ENCODE results near the gene OCIAD2. TPM values are rescaled to one million over a fixed set of nuclear protein-coding genes. Genes with fewer than 3 reads are reported as not detected.

OCIAD2 gene
- total and polyA plus RNA-seq, 2 of the 8 experiments (the other 6 are each of a cell fraction or from before 2014, with no cell fraction given), result 105 to 122 TPM

DNA sequence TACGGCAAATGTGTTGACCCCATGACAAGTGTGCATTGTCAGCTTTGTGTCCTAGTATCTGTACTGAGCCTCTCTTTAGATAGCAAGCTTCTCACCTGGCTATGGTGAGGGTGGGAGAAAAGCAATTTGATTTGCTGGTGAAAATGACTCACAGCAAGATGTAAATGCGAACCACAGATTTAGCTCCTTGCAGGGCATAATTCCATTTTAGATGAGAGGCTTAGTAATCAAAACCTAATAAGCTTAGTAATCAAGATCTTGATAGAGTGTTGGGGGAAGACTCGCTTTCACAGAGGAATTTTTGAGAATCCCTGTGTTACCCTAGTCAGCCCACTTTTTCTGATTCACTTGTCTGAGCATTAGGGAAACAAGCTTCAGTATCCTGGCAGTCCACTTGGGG is 7.7 kb upstream of the OCIAD2 start:
- Histone ChIP-seq H3K9ac (replicated peaks in 1 of 4; ENCODE audit: extremely low read depth in 1 of 4, low read depth in 3 of 4, low read length in 3 of 4) (no peak overlapping the region), H3K14ac (ENCODE audit: insufficient read length) (no peak overlapping the region), H2BK15ac (ENCODE audit: low read length) (no peak overlapping the region), H3K56ac (replicated peaks; ENCODE audit: insufficient read length, low read depth, low read length) (no peak overlapping the region), H2BK20ac (ENCODE audit: low read length) (no peak overlapping the region), H4K5ac (ENCODE audit: insufficient read length, low read depth, low read length) (no peak overlapping the region), H3K9me3 (ENCODE audit: insufficient read depth in 2 of 2, low read depth in 1 of 2, low read length in 1 of 2) (no peaks in the 10 kb centered on the region), H3K23me2 (ENCODE audit: low read depth, low read length) (no peaks in the 10 kb centered on the region), H3K36me3 (ENCODE audit: control insufficient read depth in 2 of 4, insufficient read depth in 4 of 4, low read length in 3 of 4) (no peaks in the 10 kb centered on the region), H2AFZ (ENCODE audit: low read length) (no peak overlapping the region), H4K20me1 (replicated peaks in 1 of 2; ENCODE audit: control insufficient read depth in 1 of 2, insufficient read depth in 2 of 2, low read length in 2 of 2) (no peaks in the 10 kb centered on the region), H3K79me1 (ENCODE audit: low read depth, low read length) (no peaks in the 10 kb centered on the region), H2BK5ac (ENCODE audit: low read depth, low read length) (no peak overlapping the region), H4K8ac (ENCODE audit: extremely low read depth, insufficient read depth, low read length) (no peak overlapping the region), H3K27ac (ENCODE audit: low read depth, low read length) (no peak overlapping the region), H3K4me1 (replicated peaks in 1 of 4; ENCODE audit: control insufficient read depth in 3 of 4, insufficient read depth in 4 of 4, low read length in 3 of 4) (no peaks in the 10 kb centered on the region), H3K4me3 (ENCODE audit: extremely low read depth in 1 of 4, insufficient read depth in 2 of 4, low read depth in 3 of 4, low read length in 4 of 4) (no peak overlapping the region), H2BK120ac (replicated peaks; ENCODE audit: low read depth, low read length) (no peak overlapping the region), H2AK5ac (ENCODE audit: low read depth, low read length) (no peak overlapping the region), H3K27me3 (replicated peaks in 1 of 4; ENCODE audit: control insufficient read depth in 3 of 4, extremely low read depth in 1 of 4, insufficient read depth in 3 of 4, low read length in 3 of 4) (no peaks in the 10 kb centered on the region), H3K79me2 (ENCODE audit: control insufficient read depth in 1 of 2, insufficient read depth in 2 of 2, low read length in 2 of 2) (no peaks in the 10 kb centered on the region), H3K18ac (ENCODE audit: extremely low read depth, low read length) (no peak overlapping the region), H4K91ac (replicated peaks; ENCODE audit: insufficient read length, low read length) (no peak overlapping the region), H3K23ac (ENCODE audit: insufficient read length) (no peak overlapping the region), H2BK12ac (ENCODE audit: low read depth, low read length) (no peak overlapping the region), H3K4me2 (ENCODE audit: insufficient read depth in 1 of 2, low read depth in 2 of 2, low read length in 2 of 2) (no peak overlapping the region), H3K4ac (replicated peaks; ENCODE audit: insufficient read length, low read depth, low read length) (no peak overlapping the region)
- no peak for FAIRE-seq
- ChIA-PET CTCF (ENCODE audit: partially characterized antibody) (interaction anchor here (0.5 to 2.3 kb wide), 5 partner anchors 10 to 318 kb away, joined by 3 to 7 read pairs (median 4); no protein-coding TSS in a partner anchor), POLR2A (ENCODE audit: partially characterized antibody) (interaction anchor here (0.8 kb wide), 1 partner anchor 71 kb away, joined by 4 read pairs; no protein-coding TSS in a partner anchor)
- 94% methylated on average over 3 of the region's 3 CpGs; no CpG with 5 or more reads in 1 of the 2 experiments for WGBS, 2 experiments (ENCODE audit: extremely low coverage in 1 of 2, insufficient coverage in 1 of 2, insufficient read length in 1 of 2, insufficient replicate concordance in 2 of 2, low coverage in 1 of 2, low lambda C conversion rate in 2 of 2, missing lambda C conversion rate in 1 of 2)
- no peak for DNase-seq (ENCODE audit: low read depth in 1 of 2, low spot score in 2 of 2)
- TF ChIP-seq, protein P1, sequence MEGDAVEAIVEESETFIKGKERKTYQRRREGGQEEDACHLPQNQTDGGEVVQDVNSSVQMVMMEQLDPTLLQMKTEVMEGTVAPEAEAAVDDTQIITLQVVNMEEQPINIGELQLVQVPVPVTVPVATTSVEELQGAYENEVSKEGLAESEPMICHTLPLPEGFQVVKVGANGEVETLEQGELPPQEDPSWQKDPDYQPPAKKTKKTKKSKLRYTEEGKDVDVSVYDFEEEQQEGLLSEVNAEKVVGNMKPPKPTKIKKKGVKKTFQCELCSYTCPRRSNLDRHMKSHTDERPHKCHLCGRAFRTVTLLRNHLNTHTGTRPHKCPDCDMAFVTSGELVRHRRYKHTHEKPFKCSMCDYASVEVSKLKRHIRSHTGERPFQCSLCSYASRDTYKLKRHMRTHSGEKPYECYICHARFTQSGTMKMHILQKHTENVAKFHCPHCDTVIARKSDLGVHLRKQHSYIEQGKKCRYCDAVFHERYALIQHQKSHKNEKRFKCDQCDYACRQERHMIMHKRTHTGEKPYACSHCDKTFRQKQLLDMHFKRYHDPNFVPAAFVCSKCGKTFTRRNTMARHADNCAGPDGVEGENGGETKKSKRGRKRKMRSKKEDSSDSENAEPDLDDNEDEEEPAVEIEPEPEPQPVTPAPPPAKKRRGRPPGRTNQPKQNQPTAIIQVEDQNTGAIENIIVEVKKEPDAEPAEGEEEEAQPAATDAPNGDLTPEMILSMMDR (IDR thresholded peaks at IDR 0.05; ENCODE audit: control extremely low read depth in 1 of 3, insufficient read depth in 1 of 3, low read depth in 1 of 3, low read length in 3 of 3), result no peak
- TF ChIP-seq RAD21 (IDR thresholded peaks at IDR 0.05 in 1 of 2, conservative IDR thresholded peaks at IDR 0.05 in 1 of 2; ENCODE audit: low read depth in 2 of 2, low read length in 2 of 2) (no peak), SUZ12 (IDR thresholded peaks at IDR 0.05; ENCODE audit: low read length) (no peak), TEAD4 (IDR thresholded peaks at IDR 0.05; ENCODE audit: low read depth, low read length) (no peak), RFX5 (IDR thresholded peaks at IDR 0.05; ENCODE audit: borderline replicate concordance, low read depth, low read length) (no peak), KDM4A (IDR thresholded peaks at IDR 0.05; ENCODE audit: low read depth, low read length, severe bottlenecking) (no peak)
- TF ChIP-seq, protein P2, sequence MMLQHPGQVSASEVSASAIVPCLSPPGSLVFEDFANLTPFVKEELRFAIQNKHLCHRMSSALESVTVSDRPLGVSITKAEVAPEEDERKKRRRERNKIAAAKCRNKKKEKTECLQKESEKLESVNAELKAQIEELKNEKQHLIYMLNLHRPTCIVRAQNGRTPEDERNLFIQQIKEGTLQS (IDR thresholded peaks at IDR 0.05; ENCODE audit: insufficient read depth, low read depth, low read length), result no peak
